Measurements from ENCODE around the gene TCF7L2.
A peak's percentile ranks its signal among the peaks of the same experiment; 100 is the strongest.
"Not testable (repeated sequence)": the region's sequence is repeated elsewhere in the genome, so short reads cannot be mapped to it uniquely, and the experiment has no call there.

Gene TCF7L2

DNA sequence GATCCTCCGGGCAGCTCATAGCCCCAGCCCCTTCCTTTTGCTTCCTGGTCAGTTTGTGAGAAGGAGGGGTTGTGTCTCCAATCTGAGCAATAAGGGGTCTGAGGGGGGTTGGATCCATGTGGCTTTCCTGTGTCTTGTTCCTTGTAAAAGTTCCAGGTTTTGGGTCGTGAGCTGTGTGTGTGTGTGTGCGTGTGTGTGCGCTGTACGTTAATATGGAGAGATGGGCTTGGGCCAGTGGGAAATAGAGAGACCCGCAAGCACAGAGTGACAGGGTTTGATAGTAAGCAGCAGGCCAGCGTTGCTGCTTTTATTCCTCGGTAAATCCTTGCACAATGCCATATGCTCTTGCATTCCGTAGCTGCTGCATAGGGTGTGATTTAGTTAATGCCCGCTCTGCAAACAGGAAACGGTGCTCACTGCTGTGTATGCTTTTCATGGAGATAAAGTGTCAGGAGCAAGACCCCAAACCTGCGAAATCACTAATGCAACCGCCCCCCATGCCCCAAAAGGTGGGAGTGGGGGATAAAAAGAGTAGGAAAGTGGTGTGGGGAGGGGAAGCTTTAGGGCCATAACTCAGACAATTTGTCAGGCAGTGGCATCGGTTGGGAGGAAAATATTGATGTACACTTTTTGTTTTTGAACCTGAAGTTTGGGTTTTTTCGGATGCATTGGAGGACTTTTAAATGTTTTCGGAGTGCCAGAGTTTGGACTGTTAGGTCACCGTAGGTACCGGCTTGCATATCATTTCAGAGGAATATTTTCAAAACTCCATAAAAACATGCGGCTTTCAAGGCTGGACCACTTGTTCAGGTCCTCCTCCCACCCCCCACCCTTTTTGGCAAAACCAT is 108.7 kb downstream of the TCF7L2 start:
- intact Hi-C loops (cut with DNase I) = loop anchor here (2.0 to 5.0 kb wide), 2 partner anchors 56 to 108 kb away; partner anchors contain the start of gene TCF7L2
- DNase-seq = no peak

DNA sequence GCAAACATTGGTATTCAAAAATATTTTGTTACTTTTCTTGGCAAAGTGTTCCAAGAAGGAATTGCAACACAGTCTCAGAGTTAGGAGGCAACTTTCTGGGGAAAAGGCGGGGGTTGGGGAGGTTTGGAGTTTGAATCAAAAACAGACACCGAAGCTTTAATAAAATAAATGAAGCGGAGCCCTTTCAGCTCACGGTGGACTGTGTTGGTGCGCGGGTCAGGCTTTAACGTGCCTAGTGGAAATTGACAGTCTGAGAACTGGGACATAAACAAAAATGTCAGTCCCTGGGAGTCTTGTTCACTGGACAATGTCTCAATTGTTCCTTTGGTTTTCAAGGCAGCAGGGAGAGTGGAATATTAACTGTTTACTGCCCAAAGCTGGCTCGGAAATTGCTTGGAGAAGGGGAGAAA is 109.3 kb downstream of the TCF7L2 start:
- peak in 3 of 10 donors; percentile 17 to 55 (median 42) for DNase-seq
- intact Hi-C loops (cut with DNase I) = loop anchor here (2.0 to 5.0 kb wide), 2 partner anchors 57 to 109 kb away; partner anchors contain the start of gene TCF7L2

DNA sequence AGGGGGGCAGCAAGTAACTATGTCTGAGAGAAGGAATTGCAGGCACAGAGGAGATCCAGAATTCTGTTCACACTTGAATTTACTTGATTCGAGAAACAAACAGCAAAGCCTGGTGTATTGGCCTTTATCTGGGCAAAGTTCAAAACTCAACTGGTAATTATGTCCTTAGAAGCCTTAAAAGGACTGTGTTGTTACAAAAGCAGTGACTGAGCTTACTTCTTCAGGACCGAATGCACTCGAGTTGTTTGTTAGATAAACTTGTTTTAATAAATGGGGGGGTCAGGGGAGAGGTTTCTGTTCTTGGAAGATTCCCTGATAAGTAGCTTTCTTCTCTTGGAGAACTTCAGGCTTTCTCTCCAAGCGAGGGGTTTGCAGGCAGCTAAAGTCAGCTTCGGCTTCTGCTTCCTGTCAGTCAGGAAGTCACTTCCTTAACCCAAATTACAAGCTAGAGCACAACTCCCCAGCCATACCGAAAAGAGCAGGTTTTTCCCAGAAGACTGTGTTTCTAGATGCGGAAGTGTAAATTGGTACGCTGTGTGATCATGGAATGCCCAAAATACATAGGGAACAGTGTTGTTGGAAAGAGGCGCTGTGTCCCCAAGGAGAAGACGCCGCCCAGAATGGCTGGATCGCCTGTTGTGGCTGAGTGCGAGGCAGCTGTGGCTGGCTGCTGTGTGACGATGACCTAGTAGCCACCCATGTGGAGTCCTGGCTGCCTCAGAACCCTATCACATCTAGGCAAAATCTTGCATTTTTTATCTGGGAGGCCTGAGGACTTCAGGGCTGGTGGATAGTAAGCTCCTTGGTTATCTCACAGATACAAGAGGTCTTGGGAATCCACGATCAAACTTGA is 110.4 kb downstream of the TCF7L2 start:
- peak in 8 of 10 donors; percentile 34 to 94 (median 64) for DNase-seq
- intact Hi-C loops (cut with DNase I) = no loop called here

DNA sequence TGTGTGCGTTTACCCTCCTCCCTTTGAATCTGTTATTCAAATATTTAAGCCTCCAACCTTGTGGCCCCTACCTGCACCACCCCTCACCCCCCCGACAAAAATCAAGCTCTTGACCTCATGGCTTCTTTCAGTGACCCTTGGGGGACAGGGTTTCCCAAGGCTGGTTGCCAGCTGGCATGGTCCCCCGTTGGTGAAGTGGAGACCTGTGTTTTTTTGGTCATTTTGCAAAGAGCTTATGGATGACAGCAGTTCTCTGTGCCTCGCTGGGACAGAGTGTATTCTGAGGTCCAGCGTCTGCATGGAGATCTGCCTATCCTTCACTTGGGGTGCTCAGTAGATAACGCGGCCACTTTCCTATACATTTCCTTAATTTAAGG is 111.0 kb downstream of the TCF7L2 start:
- DNase-seq = no peak
- intact Hi-C loops (cut with DNase I) = no loop called here

DNA sequence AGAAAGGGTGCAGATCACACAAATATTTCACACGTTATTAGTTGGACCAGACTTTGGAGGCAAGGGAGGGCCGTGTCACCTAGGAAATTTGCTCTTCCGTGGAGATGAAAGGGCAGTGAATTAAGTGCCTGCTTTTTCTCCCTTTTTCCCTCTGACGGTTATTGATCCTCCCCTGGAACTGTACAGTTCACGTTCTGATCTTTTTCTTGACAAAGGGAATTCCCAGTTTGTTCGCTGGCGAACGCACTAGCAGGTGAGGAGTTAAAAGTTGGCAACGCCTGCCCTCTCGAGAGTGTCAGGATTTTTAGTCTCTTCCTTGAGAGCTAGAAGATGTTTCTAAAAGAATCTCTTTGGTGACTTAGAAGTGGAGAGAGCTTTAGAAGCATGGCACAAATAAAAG is 111.5 kb downstream of the TCF7L2 start:
- DNase-seq = no peak
- intact Hi-C loops (cut with DNase I) = no loop called here

DNA sequence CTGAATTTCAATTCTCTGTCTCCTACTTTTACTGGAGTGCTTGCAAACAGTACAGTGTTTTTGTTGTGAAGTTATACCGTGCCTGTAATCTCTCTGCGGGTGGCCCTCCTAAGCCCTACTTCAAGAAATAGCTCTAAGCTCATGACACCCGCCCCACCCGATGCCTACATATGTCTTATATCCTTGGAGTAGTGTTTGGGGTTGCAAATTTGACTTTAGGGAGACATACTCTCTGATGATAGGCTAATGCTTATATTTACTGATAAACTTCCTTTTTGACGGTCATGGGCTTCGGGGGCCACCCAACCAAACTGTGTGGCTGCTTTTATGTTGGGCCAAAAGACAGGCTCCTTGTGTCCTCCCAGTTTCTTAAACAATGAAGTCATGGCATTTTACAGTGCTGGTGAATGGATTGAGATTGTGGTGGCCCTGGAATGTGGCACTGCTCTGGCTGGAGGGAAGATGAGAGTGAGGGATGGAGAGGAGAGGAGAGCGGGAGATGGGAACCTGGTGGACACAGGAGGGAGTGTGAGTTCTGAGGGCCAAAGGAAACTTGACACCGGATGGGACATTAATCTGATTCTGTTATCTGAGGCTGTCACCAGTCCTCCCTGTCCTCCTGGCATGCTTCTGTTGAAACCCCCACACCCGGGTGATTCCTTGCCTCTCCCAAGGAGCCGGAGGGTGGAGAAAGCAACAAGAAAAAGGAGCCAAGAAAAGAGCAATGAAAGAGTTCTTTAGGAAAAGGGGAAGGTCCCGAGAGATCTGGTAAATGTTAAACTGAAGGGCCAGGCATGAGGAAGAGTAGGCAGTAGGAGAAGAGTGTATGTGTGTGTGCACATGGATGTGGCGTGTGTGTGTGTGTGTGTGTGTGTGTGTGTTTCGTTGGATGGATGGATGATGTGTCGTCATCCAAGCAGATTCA is 113.3 kb downstream of the TCF7L2 start:
- intact Hi-C loops (cut with DNase I) = no loop called here
- no peak for DNase-seq

DNA sequence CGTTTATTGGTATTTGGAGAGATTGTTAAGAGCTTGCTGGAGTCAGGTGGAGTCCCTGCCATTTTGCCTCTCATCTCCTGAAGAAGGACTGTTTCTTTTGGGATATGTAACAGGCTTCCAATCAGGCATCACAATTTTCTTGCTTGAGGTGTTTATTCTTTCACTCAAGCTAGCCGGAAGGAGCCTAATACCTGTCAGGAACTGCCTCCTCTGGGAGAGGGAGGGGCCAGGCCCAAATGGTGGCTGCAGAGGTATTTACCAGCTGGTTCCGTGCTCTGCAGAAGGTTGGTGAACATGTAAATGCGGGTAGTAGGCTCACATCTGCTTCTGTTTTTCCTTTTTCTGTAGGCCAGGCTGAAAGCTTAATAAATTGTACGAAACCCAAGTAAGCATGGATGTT is 114.0 kb downstream of the TCF7L2 start:
- DNase-seq = no peak
- intact Hi-C loops (cut with DNase I) = no loop called here

DNA sequence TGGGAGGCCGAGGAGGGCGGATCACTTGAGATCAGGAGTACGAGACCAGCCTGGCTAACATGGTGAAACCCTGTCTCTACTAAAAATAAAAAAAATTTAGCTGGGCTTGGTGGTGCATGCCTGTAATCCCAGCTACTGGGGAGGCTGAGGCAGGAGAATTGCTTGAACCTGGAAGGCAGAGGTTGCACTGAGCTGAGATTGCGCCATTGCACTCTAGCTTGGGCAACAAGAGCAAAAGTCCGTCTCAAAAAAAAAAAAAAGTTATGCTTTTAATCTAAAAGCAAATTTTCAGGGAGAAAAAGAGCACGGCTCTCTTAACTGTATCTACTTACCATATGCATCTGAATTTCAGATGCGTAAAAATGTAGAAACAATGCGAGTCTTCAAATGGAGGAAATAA is 116.1 kb downstream of the TCF7L2 start:
- DNase-seq; intact Hi-C loops (cut with DNase I): not testable (repeated sequence)

DNA sequence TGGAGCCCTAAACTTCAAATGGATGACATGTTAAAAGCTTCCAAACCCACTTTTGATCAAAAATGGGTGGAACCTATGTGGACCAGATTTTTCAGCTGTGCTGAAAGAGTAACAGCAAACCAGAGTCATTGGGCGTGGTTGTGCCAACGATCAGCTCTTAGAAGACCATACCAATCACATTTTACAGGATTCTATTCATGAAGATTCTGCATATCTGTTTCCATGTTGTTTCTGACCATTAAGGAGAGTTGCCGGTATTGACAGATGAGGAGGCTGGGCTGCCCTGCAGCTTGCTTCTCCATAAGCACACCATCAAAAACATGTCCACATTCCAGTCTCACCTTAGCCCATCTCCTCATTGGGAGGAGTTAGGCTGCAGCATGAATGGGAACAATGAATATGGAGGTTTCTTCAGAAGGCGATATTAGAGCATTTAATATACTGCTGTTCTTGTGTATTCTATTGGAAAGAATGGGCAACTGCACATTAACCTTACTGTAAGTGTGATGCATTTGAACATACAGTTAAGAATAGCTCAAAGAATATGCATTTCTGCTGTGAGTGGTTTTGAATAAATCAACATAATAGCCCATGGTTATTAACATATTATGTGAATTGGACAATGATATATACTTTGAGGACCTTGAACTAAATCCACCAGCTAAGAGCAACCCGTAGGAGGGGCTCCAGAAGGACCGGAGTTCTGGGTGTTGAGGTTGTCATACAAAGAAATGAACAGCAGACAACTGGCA is 116.7 kb downstream of the TCF7L2 start:
- no peak for DNase-seq
- intact Hi-C loops (cut with DNase I) = no loop called here

DNA sequence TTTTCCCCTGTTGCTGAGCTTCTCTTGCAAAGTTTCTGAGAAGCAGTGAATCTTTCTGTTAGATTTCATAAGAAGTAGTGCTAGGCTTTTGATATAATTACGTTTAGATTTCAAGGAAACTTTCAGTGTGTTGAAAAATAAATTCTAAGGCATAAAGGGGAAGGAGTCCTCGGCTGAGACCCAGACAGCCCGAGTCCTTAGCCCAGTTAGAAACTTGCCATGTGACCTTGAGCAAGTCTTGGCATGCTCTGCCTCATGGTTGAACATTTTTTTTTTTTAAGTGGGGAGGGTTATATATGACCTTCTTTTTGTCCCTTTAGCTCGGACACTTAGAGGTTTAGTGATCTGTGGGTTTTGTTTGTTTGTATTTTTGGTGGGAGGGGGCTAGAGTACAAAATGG is 117.5 kb downstream of the TCF7L2 start:
- no peak for DNase-seq
- intact Hi-C loops (cut with DNase I) = no loop called here

DNA sequence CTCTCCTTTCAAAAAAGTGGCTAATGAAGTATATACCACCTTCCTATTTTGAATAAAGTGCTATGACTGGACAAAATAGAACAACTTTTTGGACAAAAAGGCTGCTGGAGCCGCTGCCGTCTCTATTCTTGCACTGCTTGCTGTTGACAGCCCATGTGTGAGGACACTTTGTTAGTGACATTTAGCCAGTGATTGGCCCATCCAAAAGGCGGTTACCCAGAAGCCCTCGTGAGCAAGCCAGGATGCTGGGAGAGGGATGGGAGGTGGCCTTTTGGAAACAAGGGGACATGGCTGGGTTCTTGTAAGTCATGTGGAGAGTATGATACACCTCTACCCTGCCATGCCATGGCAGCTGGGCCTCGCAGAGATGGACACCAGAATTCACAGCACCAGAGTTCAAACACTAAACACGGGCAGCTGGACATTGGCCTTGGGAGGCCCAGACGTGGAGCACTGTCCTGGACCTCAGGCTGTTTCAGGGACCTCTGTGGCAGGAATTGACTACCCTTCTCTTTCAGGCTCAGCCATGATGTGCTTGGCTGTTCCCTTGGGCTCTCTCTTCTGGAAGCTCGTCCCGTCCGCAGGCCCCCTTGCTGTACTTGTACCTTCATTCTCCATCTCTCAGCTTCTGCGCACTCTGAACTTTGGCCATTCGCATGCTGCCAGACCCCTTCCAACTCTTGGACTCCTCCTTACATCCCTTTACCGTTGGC is 118.3 kb downstream of the TCF7L2 start:
- DNase-seq = no peak
- intact Hi-C loops (cut with DNase I) = no loop called here

DNA sequence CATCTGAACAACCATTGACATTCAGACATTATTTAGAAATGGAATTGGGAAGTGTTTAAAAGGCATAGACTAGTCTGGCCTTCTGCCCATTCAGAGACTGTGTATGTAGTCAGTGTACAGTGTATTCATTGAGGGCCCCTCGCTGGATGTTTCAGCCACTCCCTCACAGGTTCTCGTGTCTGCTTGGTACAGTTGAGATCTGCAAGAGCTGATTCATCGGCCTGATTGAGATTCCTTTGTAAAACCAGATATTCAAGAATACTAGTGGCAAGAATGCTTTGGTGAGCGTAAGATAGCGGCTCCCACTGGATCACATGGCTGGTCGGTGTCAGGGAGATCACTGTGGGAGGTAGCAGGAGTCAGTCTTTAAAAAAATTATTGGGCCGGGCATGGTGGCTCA is 119.5 kb downstream of the TCF7L2 start:
- intact Hi-C loops (cut with DNase I) = no loop called here
- no peak for DNase-seq

DNA sequence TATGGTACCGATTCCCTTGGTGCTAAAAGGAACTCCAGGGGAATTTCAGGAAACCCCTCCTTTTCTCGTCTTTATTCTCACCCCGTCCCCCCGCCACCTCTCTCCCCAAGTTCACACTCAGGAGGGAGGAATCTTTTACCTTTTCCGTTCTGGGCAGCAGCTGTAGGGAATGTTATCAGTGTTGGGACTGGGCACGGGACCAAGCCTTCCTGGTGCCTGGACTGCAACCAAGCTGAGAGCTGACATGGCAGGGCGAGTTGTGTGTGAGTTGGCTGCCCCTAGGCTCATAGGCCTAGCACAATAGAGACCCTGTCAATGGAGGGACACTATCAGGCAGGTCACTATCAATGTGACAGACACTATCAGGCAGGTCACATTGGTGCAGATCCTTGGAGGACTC is 121.4 kb downstream of the TCF7L2 start:
- DNase-seq = peak in 1 of 10 donors; percentile 44
- intact Hi-C loops (cut with DNase I) = no loop called here

DNA sequence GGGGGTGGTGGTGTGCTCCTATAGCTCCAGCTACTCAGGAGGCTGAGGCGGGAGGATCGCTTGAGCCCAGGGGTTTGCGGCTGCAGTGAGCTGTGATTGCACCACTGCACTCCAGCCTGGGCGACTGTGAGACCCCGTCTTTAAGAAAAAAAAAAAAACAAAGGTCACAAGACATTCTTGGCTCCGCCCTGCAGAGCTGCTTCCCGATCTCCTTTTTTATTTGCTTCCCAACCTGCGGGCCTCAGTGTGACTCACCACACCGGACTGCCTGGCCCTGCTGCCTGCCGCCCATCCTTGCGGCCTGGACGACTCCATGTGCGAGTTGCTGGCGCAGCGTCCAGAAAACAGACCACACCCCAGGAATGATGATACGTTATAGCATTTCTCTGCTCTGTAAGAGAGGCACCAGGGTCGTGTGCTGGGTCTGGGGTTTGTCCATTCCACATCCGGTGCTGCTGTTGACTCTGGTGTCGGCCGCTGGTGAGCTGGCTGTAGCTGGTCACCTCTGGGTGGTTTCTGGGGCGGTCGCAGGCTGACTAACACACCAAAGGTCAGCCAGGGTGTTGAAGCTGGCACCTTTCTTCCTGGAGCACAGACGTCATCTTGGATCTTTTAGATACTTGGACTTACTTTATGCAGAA is 123.6 kb downstream of the TCF7L2 start:
- intact Hi-C loops (cut with DNase I) = no loop called here
- no peak for DNase-seq

DNA sequence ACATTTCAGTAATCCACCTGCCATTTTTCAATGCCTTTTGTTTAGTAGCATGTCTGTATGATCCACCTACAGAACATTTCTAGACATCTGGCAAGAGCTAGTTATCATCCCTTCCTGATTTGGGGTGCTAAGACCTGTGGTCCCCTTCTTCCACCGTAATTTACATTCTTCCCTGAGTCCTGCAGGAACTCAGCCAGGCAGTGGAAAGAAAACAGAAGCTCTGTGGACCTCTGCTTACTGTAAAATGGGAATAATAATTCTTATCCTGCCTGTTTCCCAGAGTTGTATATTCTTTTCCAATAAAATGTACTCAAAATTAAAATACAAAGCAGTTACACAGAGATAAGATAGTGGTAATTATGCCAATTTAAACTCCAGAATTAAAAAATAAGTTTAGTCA is 126.9 kb downstream of the TCF7L2 start:
- intact Hi-C loops (cut with DNase I) = no loop called here

DNA sequence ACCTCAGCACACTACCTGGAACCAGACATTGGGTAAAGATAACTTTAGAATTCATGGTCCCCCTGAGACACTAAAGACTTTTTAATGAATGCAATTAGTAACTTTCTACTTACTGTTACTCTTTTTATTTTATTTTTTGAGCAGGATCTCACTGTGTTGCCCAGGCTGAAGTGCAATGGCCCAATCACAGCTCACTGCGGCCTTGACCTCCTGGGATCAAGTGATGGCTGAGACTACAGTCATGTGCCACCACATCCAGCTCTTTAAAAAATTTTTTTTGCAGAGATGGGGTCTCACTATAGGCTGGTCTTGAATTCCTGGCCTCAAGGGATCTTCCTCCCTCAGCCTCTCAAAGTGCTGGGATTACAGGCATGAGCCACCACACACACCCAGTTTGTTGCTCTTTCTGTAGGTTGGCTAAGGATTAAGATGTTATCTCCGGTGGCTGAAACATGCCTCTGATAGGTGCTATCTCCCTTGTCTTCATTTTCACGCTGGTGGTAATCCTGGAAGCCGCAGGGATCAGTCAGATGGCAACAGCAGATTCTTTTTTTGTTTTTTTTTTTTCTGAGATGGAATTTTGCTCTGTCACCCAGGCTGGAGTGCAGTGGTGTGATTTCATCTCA is 128.3 kb downstream of the TCF7L2 start:
- intact Hi-C loops (cut with DNase I) = no loop called here
- no peak for DNase-seq

More for the DNA sequence above, 126.9 kb downstream of the TCF7L2 start:
- no peak for DNase-seq

DNA sequence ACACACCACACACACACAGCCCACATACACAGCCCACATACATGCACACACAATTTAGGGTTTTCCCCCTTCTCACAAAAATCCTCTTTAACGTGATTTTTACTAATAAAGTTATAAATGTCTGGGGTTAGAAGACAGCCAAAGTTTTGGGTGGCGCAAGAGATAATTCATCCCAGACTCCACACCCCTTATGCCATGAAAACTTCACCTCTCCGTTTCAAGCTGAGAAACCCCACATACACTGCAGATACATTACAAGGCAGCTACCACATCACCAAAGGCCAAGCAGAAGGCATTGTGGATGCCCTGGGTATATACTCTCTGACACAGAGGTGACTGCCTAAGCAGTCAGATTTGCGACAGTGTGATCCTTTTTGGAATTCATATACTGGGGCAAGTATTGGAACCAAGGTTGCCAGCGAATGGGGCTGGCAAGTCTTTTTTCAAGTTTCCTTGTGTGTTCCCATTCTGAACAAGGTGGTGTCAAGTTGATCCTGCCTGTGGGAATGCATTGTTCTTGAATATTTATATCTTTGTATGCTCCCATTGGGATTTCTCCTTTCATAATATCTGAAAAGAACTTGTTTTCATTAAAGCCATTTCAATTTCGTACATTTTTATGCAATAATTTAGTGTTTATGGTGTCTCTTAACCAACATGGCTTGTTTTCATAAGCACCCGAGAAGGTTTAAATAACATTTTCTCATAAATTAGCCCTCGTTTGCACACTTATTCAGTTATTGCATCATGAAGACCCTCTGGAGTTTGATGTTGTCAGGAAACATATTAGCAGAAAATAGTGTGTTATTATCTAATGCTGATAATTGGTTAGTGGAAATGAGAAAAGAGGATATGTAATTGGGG is 130.2 kb downstream of the TCF7L2 start:
- intact Hi-C loops (cut with DNase I) = no loop called here
- DNase-seq = no peak

All from posterior cingulate gyrus (tissue), 11 donors.